GM18498 (cell line): ENCODE data around the gene GPRIN2.
"Not testable (repeated sequence)": the region's sequence is repeated elsewhere in the genome, so short reads cannot be mapped to it uniquely, and the experiment has no call there.

Experiments used
- ATAC-seq: cut with Tn5 transposase; IDR thresholded peaks from one replicate; pipeline ENCODE4 v1.9.1; 2021; ENCODE audit warnings: mild to moderate bottlenecking, moderate library complexity; ENCODE audit not compliant: unreplicated experiment

GPRIN2 gene

GRCh38 chr10:46522295-46523118 is 34.0 kb downstream of the GPRIN2 start:
- no peak for ATAC-seq

- no peak for ATAC-seq
Measured at GRCh38 chr10:46520941-46521340, 35.5 kb downstream of the GPRIN2 start.

GRCh38 chr10:46520381-46520780 is 36.1 kb downstream of the GPRIN2 start:
- ATAC-seq: no peak

GRCh38 chr10:46518028-46518725 is 38.3 kb downstream of the GPRIN2 start:
- no peak for ATAC-seq

- ATAC-seq: no peak
Measured at GRCh38 chr10:46517541-46517940, 38.9 kb downstream of the GPRIN2 start.

- no peak for ATAC-seq
Measured at GRCh38 chr10:46516660-46517416, 39.6 kb downstream of the GPRIN2 start.

GRCh38 chr10:46515793-46516192 is 40.7 kb downstream of the GPRIN2 start:
- no peak for ATAC-seq

- ATAC-seq: no peak
Measured at GRCh38 chr10:46515366-46515765, 41.1 kb downstream of the GPRIN2 start.

GRCh38 chr10:46514899-46515298 is 41.6 kb downstream of the GPRIN2 start:
- no peak for ATAC-seq

- ATAC-seq: no peak
Measured at GRCh38 chr10:46514431-46514861, 42.0 kb downstream of the GPRIN2 start.

- not testable (repeated sequence) for ATAC-seq
Measured at GRCh38 chr10:46513333-46513732, 43.1 kb downstream of the GPRIN2 start.

- not testable (repeated sequence) for ATAC-seq
Measured at GRCh38 chr10:46512725-46513124, 43.7 kb downstream of the GPRIN2 start.

- not testable (repeated sequence) for ATAC-seq
Measured at GRCh38 chr10:46512002-46512401, 44.5 kb downstream of the GPRIN2 start.
